CD4-positive, alpha-beta T cell (primary cell): ENCODE results near the gene CAMSAP1. TPM values are rescaled to one million over a fixed set of nuclear protein-coding genes. Genes with fewer than 3 reads are reported as not detected.

Source experiments
- ATAC-seq: fragments of 200-7000 bp; cut with Tn5 transposase; one replicate; pipeline ENCODE4 v1.10.0; 2022; ENCODE audit warnings: mild to moderate bottlenecking; ENCODE audit not compliant: poor library complexity
- CTCF ChIA-PET: fragments of 350-600 bp; sonication (Branson Sonifier 250); formaldehyde crosslinking; loops from one replicate; lab custom pipeline; 2021; ENCODE audit warnings: antibody characterized with exemption, inconsistent platforms; lab: Charles Lee
- POLR2A ChIA-PET: fragments of 350-600 bp; sonication (Branson Sonifier 250); formaldehyde crosslinking; loops from one replicate; lab custom pipeline; 2021; ENCODE audit warnings: antibody characterized with exemption, inconsistent platforms; lab: Charles Lee
- DNase-seq, 14 experiments: peaks; one replicate each; pipeline ENCODE4 v3.0.0-alpha.2; 2013 to 2020; ENCODE audit warnings: mixed read lengths in 2 of 14
- H3K27ac ChIP-seq, 2 donors: one replicate each; pipeline versions ENCODE4 v1.5.1 to v1.7.0; 2013; ENCODE audit warnings: low read length in 2 of 2, low read depth in 1 of 2, mild to moderate bottlenecking in 1 of 2
- H3K27me3 ChIP-seq, 2 experiments: 1 replicate in 1 of 2; 2 replicates in 1 of 2; pipeline versions ENCODE4 v1.6.1 to v1.7.0; 2013; ENCODE audit warnings: low read length in 2 of 2, control low read depth in 1 of 2, mild to moderate bottlenecking in 1 of 2, moderate library complexity in 1 of 2; ENCODE audit not compliant: insufficient read depth in 2 of 2, control insufficient read depth in 1 of 2
- H3K36me3 ChIP-seq: one replicate; pipeline ENCODE4 v1.6.1; 2013; ENCODE audit warnings: low read length, control low read depth; ENCODE audit not compliant: insufficient read depth
- H3K4me1 ChIP-seq: one replicate; pipeline ENCODE4 v1.6.1; 2013; ENCODE audit warnings: low read length, control low read depth; ENCODE audit not compliant: insufficient read depth
- H3K4me3 ChIP-seq: one replicate; pipeline ENCODE4 v1.5.1; 2013; ENCODE audit warnings: mild to moderate bottlenecking, low read length, moderate library complexity
- H3K9me3 ChIP-seq, 2 experiments: 1 replicate in 1 of 2; 2 replicates in 1 of 2; pipeline versions ENCODE4 v1.6.1 to v1.7.0; 2013; ENCODE audit warnings: low read length in 2 of 2, mild to moderate bottlenecking in 2 of 2, control low read depth in 1 of 2, moderate library complexity in 1 of 2; ENCODE audit not compliant: control insufficient read depth in 1 of 2, insufficient read depth in 1 of 2
- H3K27ac Mint-ChIP-seq: one replicate; pipeline ENCODE4 v1.8.0; 2020; ENCODE audit warnings: mixed read lengths
- H3K27me3 Mint-ChIP-seq: one replicate; pipeline ENCODE4 v1.8.0; 2021; ENCODE audit warnings: mixed read lengths
- H3K36me3 Mint-ChIP-seq: one replicate; pipeline ENCODE4 v1.8.0; 2021; ENCODE audit warnings: low read depth, mixed read lengths
- H3K4me1 Mint-ChIP-seq: one replicate; pipeline ENCODE4 v1.8.0; 2021; ENCODE audit warnings: low read depth, mixed read lengths
- H3K4me3 Mint-ChIP-seq: one replicate; pipeline ENCODE4 v1.8.0; 2020; ENCODE audit warnings: mild to moderate bottlenecking, mixed read lengths
- H3K9me3 Mint-ChIP-seq: one replicate; pipeline ENCODE4 v1.8.0; 2020; ENCODE audit warnings: mixed read lengths
- CTCF ChIP-seq: fragments of 200-600 bp; IDR thresholded peaks from one replicate; pipeline ENCODE4 v1.8.0; 2022; ENCODE audit warnings: antibody characterized with exemption, mild to moderate bottlenecking
- intact Hi-C, 2 experiments: fragments of 100-400 bp; cut with DNase I in 1 of 2; cut with micrococcal nuclease in 1 of 2; formaldehyde crosslinking; loops; one replicate each; pipeline versions ENCODE4 v1.15.1 to v1.9.0; 2023 to 2025; cut with DNase I, micrococcal nuclease
- total RNA-seq, 174 experiments: library from RNA in 2 of 174; stranded (reverse) in 2 of 174; gene quantifications; one replicate each; pipeline ENCODE4 v1.2.3 and lab custom pipeline; 2021 to 2026

The CAMSAP1 gene
- total RNA-seq, 2 experiments from 2014 or later: 16.8 to 18.2 TPM

GRCh38 chr9:135815413-135815812, 91.9 kb downstream of the CAMSAP1 start:
- Mint-ChIP-seq H3K27me3 (no peaks in the 10 kb centered on the region), H3K27ac (no peak overlapping the region), H3K4me1 (no peaks in the 10 kb centered on the region), H3K4me3 (no peak overlapping the region), H3K36me3 (peaks cover 83% of the 10 kb centered on the region), H3K9me3 (no peaks in the 10 kb centered on the region)
- no peaks in the 10 kb centered on the region for H3K27me3 ChIP-seq
- H3K36me3 ChIP-seq: peaks cover 83% of the 10 kb centered on the region
- DNase-seq: no peak
- intact Hi-C loops: no loop called here
- ATAC-seq: no peak
- ChIA-PET POLR2A (no interaction called here), CTCF (no interaction called here)
- H3K4me1 ChIP-seq: no peaks in the 10 kb centered on the region
- no peak for TF ChIP-seq CTCF
- H3K27ac ChIP-seq: no peak overlapping the region
- peaks cover 0 to 5% of the 10 kb centered on the region in 2 experiments for H3K9me3 ChIP-seq
- H3K4me3 ChIP-seq: no peak overlapping the region

DNA sequence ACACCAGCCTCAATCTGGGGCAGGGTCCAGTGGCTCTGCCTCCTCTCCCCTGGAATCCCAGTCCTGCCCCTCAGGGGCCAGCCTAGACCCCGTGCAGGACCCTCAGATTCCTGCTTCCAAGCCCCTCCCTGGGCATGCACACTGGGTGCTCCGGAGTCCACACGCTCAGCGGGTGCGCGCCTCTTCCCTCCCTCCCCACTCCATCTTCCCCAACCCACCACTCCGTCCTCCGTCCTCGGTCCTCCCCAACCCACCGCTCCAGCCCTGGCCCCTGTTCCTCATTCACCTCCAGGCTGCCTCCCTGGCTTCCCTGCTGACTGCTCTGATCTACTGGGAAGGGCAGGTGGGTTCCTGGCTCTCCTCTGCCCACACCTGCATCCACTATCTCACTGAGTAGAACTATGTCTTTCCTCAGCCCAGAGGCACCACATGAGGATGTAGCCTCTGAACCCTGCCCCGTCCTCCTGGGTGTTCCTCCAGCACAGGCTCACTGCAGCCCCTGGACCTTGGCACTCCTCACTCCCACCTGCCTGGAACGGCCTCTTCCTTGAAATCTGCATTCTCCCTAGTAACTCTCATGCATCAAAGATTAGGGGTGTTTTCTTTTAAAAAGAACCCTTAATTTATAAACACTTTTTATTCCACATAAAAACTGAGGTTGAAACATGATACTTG, 92.8 kb downstream of the CAMSAP1 start:
- TF ChIP-seq CTCF: no peak
- ATAC-seq (no peak), DNase-seq (no peak)
- intact Hi-C loops: no loop called here
- no peak overlapping the region for H3K27ac Mint-ChIP-seq
- H3K4me3 Mint-ChIP-seq: no peak overlapping the region
- peaks cover 0 to 5% of the 10 kb centered on the region in 2 experiments for H3K9me3 ChIP-seq
- peaks cover 84% of the 10 kb centered on the region for H3K36me3 Mint-ChIP-seq
- H3K4me1 ChIP-seq: no peaks in the 10 kb centered on the region
- CTCF ChIA-PET: no interaction called here
- H3K27ac ChIP-seq: no peak overlapping the region
- H3K4me1 Mint-ChIP-seq: no peaks in the 10 kb centered on the region
- no peaks in the 10 kb centered on the region for H3K9me3 Mint-ChIP-seq
- H3K4me3 ChIP-seq: no peak overlapping the region
- no peaks in the 10 kb centered on the region for H3K27me3 ChIP-seq
- peaks cover 78% of the 10 kb centered on the region for H3K36me3 ChIP-seq
- no peaks in the 10 kb centered on the region for H3K27me3 Mint-ChIP-seq
- POLR2A ChIA-PET: no interaction called here

GRCh38 chr9:135813671-135814290, 93.6 kb downstream of the CAMSAP1 start:
- Histone ChIP-seq H3K36me3 (peaks cover 73% of the 10 kb centered on the region), H3K9me3 (peaks cover 0 to 5% of the 10 kb centered on the region in 2 experiments), H3K4me1 (no peaks in the 10 kb centered on the region), H3K4me3 (no peak overlapping the region), H3K27ac (no peak overlapping the region), H3K27me3 (no peaks in the 10 kb centered on the region)
- Mint-ChIP-seq H3K27me3 (no peaks in the 10 kb centered on the region), H3K4me1 (no peaks in the 10 kb centered on the region), H3K9me3 (no peaks in the 10 kb centered on the region), H3K36me3 (peaks cover 84% of the 10 kb centered on the region), H3K27ac (no peak overlapping the region), H3K4me3 (no peak overlapping the region)
- DNase-seq (no peak), ATAC-seq (no peak)
- ChIA-PET POLR2A (no interaction called here), CTCF (no interaction called here)
- no peak for TF ChIP-seq CTCF
- intact Hi-C loops: no loop called here
